Astrocyte (in vitro differentiated cells and primary cell): ENCODE results near the gene VPS25.

ENCODE experiments used
- CTCF ChIP-seq: IDR thresholded peaks from 2 replicates; pipeline ENCODE4 v1.5.1; 2011; ENCODE audit warnings: low read depth, mild to moderate bottlenecking, inconsistent platforms, low read length, moderate library complexity; ENCODE audit not compliant: insufficient read depth
- EZH2 ChIP-seq: IDR thresholded peaks from 2 replicates; pipeline ENCODE4 v1.6.1; 2012; ENCODE audit warnings: mild to moderate bottlenecking, low read length, inconsistent platforms; ENCODE audit not compliant: insufficient read depth

- TF ChIP-seq CTCF (no peak), EZH2 (no peak)
These were observed 7.8 kb downstream of the VPS25 start for GRCh38 chr17:42780851-42781638.
